ENCODE measurements around the gene TRIP4. TPM values are rescaled to one million over a fixed set of nuclear protein-coding genes. Genes with fewer than 3 reads are reported as not detected.
A peak's percentile ranks its signal among the peaks of the same experiment; 100 is the strongest.

Gene TRIP4
- total and polyA plus RNA-seq, 2 experiments from 2014 or later = 13.9 to 30.6 TPM

DNA sequence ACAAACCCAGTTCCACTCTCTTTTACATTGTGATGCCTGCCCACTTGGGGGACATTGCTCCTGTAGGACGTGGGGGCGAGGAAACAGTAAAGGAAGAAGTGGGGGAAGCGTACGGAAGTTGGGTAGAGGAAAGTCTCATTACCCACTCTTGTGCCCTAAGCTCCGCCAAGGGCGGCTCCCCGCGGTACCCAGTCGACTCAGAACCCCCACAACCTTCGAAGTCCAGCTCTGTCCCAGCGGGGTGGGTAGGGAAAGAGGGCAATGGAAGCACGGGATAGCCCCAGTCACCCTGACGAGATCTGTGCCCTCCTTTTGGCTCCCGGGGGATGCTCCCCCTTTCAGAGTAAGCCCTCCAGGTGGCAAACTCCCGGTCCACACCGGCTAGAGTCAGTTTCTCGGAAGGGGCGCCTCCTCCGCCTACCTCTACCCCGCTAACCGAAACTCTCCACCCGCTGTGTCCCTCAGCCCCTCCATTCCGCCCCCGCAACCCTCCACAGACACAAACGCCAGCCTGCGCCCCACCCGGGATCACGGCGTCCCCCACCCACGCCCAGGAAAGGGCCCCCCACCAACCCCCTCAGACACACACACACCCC lies 32.2 kb upstream of the TRIP4 start:
- H3K79me2 ChIP-seq = peaks cover 51% of the 10 kb centered on the region
- peak overlapping the region; percentile 73 for H2AFZ ChIP-seq
- H3K4me3 ChIP-seq = peak overlapping the region; percentile 99
- H3K4me2 ChIP-seq = peak overlapping the region; percentile 97
- H3K27ac ChIP-seq = peak overlapping the region; percentile 93
- peaks cover 3% of the 10 kb centered on the region for H4K20me1 ChIP-seq (ENCODE audit: insufficient read depth, poor library complexity, severe bottlenecking)
- no peaks in the 10 kb centered on the region for H3K9me2 ChIP-seq (replicated peaks; ENCODE audit: insufficient read depth)
- H3K4me1 ChIP-seq (ENCODE audit: insufficient read depth) = peaks cover 5% of the 10 kb centered on the region
- H3K36me3 ChIP-seq (replicated peaks; ENCODE audit: insufficient read depth, low read depth) = no peaks in the 10 kb centered on the region
- DNase-seq (ENCODE audit: low spot score) = peak; percentile 52
- TF ChIP-seq EZH2 (IDR thresholded peaks at IDR 0.05; ENCODE audit: borderline replicate concordance) (no peak), EZH2phosphoT487 (IDR thresholded peaks at IDR 0.05; ENCODE audit: low read depth, severe bottlenecking, unreplicated experiment) (no peak)
- 1% methylated on average over 21 of the region's 30 CpGs for WGBS (ENCODE audit: low lambda C conversion rate, missing lambda C conversion rate)
- no peaks in the 10 kb centered on the region for H3K27me3 ChIP-seq
- no peaks in the 10 kb centered on the region for H3K9me3 ChIP-seq (ENCODE audit: low read depth)

DNA sequence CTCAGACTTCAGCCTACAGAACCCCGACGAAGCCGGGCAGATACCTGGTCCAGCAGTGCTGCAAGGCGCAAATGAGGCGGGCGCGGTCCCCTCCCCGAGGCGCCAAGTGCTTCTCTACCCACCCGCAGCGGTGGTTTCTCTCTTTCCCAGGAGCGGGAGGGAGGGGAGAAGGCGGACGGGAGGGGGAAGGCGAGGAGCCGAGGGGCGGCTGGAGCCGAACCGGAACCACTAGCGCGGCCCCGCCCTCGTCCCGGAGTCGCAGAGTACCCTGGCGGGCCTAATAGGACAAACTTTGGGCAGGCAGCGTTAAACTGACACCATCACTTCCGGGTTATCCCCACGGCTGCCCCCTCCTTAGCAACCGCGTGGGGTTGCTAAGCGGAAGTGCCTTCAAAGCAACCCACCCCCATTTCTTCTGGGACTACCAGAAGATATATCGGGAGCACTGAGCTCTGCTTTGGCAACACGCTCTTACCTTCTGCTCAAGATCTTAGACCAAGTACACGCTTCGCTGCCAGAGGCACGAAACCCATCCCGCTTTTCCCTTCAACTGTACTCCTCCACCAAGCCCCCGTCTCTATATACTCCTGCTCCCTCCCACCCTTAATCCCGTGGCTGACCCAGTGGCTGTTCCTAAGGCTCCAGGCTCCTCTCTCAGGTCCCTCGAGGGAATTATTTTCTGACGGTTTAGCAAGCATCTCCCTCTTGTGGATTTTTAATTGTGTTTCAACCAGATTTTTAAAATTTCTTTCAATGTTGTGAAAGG lies 31.5 kb upstream of the TRIP4 start, which contains the start of gene CSNK1G1:
CSNK1G1 (minus strand) TSS at position 230 of the 766 bp plus-strand sequence. CDS start 55,674 bp downstream, outside the sequence.
- Histone ChIP-seq H3K36me3 (replicated peaks; ENCODE audit: insufficient read depth, low read depth) (no peaks in the 10 kb centered on the region), H3K9me2 (replicated peaks; ENCODE audit: insufficient read depth) (no peaks in the 10 kb centered on the region), H3K79me2 (peaks cover 44% of the 10 kb centered on the region), H3K4me1 (ENCODE audit: insufficient read depth) (peaks cover 5% of the 10 kb centered on the region), H3K4me3 (peak within 1 kb of the TSS; percentile 99), H4K20me1 (ENCODE audit: insufficient read depth, poor library complexity, severe bottlenecking) (peaks cover 3% of the 10 kb centered on the region), H2AFZ (peak within 1 kb of the TSS; percentile 73), H3K27me3 (no peaks in the 10 kb centered on the region), H3K27ac (peak within 1 kb of the TSS; percentile 93), H3K9me3 (ENCODE audit: low read depth) (no peaks in the 10 kb centered on the region), H3K4me2 (peak within 1 kb of the TSS; percentile 97)
- TF ChIP-seq EZH2 (IDR thresholded peaks at IDR 0.05; ENCODE audit: borderline replicate concordance) (no peak), EZH2phosphoT487 (IDR thresholded peaks at IDR 0.05; ENCODE audit: low read depth, severe bottlenecking, unreplicated experiment) (no peak)
- TF ChIP-seq, protein P1, sequence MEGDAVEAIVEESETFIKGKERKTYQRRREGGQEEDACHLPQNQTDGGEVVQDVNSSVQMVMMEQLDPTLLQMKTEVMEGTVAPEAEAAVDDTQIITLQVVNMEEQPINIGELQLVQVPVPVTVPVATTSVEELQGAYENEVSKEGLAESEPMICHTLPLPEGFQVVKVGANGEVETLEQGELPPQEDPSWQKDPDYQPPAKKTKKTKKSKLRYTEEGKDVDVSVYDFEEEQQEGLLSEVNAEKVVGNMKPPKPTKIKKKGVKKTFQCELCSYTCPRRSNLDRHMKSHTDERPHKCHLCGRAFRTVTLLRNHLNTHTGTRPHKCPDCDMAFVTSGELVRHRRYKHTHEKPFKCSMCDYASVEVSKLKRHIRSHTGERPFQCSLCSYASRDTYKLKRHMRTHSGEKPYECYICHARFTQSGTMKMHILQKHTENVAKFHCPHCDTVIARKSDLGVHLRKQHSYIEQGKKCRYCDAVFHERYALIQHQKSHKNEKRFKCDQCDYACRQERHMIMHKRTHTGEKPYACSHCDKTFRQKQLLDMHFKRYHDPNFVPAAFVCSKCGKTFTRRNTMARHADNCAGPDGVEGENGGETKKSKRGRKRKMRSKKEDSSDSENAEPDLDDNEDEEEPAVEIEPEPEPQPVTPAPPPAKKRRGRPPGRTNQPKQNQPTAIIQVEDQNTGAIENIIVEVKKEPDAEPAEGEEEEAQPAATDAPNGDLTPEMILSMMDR (IDR thresholded peaks at IDR 0.05; ENCODE audit: poor library complexity) = peak; percentile 60
- WGBS (ENCODE audit: low lambda C conversion rate, missing lambda C conversion rate) = 2% methylated on average over 27 of the region's 42 CpGs
- peak; percentile 98 for DNase-seq (ENCODE audit: low spot score)

DNA sequence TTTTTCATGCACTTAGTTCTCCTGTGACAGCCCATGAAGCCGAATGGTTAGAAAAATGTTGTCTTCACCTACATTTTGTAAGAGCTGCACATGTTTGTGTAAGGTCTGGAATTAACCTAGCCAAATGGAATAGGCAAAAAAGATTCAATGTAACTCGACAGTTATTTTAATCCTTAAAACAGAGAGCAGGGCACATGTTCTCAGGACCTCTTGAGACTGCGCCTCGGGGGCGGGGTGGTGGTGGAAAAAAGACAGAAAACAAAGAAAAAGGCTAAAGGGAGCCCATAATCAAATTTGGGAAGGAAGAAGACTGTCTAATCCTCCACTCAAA lies 31.0 kb upstream of the TRIP4 start:
- 67% methylated on average over 5 of the region's 5 CpGs for WGBS (ENCODE audit: low lambda C conversion rate, missing lambda C conversion rate)
- Histone ChIP-seq H3K36me3 (replicated peaks; ENCODE audit: insufficient read depth, low read depth) (no peaks in the 10 kb centered on the region), H3K4me1 (ENCODE audit: insufficient read depth) (peaks cover 5% of the 10 kb centered on the region), H3K79me2 (peaks cover 39% of the 10 kb centered on the region), H3K4me2 (peak overlapping the region; percentile 69), H2AFZ (peak overlapping the region; percentile 58), H3K9me3 (ENCODE audit: low read depth) (no peaks in the 10 kb centered on the region), H3K4me3 (peak overlapping the region; percentile 38), H4K20me1 (ENCODE audit: insufficient read depth, poor library complexity, severe bottlenecking) (peaks cover 3% of the 10 kb centered on the region), H3K27me3 (no peaks in the 10 kb centered on the region), H3K9me2 (replicated peaks; ENCODE audit: insufficient read depth) (no peaks in the 10 kb centered on the region), H3K27ac (peak overlapping the region; percentile 28)
- no peak for DNase-seq (ENCODE audit: low spot score)
- TF ChIP-seq EZH2phosphoT487 (IDR thresholded peaks at IDR 0.05; ENCODE audit: low read depth, severe bottlenecking, unreplicated experiment) (no peak), EZH2 (IDR thresholded peaks at IDR 0.05; ENCODE audit: borderline replicate concordance) (no peak)
- TF ChIP-seq, protein P1 (IDR thresholded peaks at IDR 0.05; ENCODE audit: poor library complexity) = no peak

DNA sequence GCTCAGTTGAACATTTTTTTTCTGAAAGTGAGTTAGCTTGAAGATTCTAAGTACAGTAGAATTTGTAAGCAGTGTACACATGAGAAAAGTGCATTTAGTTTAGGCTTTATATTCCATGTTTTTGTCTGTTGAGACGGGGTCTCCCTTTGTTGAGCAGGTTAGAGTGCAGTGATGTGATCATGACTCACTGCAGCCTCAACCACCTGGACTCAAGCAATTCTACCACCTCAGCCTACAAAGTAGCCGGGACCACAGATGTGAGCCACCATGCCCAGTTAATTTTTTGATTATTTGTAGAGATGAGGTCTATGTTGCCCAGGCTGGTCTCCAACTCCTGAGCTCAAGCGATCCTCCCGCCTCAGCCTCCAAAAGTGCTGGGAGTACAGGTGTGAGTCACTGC lies 26.4 kb upstream of the TRIP4 start:
- WGBS (ENCODE audit: low lambda C conversion rate, missing lambda C conversion rate) = 97% methylated on average over 4 of the region's 4 CpGs
- TF ChIP-seq EZH2phosphoT487 (IDR thresholded peaks at IDR 0.05; ENCODE audit: low read depth, severe bottlenecking, unreplicated experiment) (no peak), EZH2 (IDR thresholded peaks at IDR 0.05; ENCODE audit: borderline replicate concordance) (no peak)
- TF ChIP-seq, protein P1 (IDR thresholded peaks at IDR 0.05; ENCODE audit: poor library complexity) = no peak
- no peak overlapping the region for H2AFZ ChIP-seq

More for the DNA sequence above, 26.4 kb upstream of the TRIP4 start:
- Histone ChIP-seq H3K4me3 (no peak overlapping the region), H3K36me3 (replicated peaks; ENCODE audit: insufficient read depth, low read depth) (no peaks in the 10 kb centered on the region), H3K79me2 (no peaks in the 10 kb centered on the region), H3K4me2 (no peak overlapping the region), H3K4me1 (ENCODE audit: insufficient read depth) (no peaks in the 10 kb centered on the region), H3K9me3 (ENCODE audit: low read depth) (no peaks in the 10 kb centered on the region), H3K27ac (no peak overlapping the region), H3K9me2 (replicated peaks; ENCODE audit: insufficient read depth) (no peaks in the 10 kb centered on the region), H3K27me3 (no peaks in the 10 kb centered on the region), H4K20me1 (ENCODE audit: insufficient read depth, poor library complexity, severe bottlenecking) (no peaks in the 10 kb centered on the region)
- no peak for DNase-seq (ENCODE audit: low spot score)

All from hepatocyte (in vitro differentiated cells).